Suprapubic skin (tissue), 4 donors: ENCODE data around the gene EGLN1.

ENCODE experiments used
- EP300 ChIP-seq: sonication (generic); formaldehyde crosslinking; IDR thresholded peaks from one replicate; pipeline ENCODE4 v1.6.1; 2017; ENCODE audit warnings: antibody characterized with exemption
- POLR2A ChIP-seq, 2 donors: fragments of 450-650 bp; IDR thresholded peaks; one replicate each; pipeline ENCODE4 v1.6.1; 2017; ENCODE audit warnings: antibody characterized with exemption in 2 of 2, mild to moderate bottlenecking in 2 of 2, moderate library complexity in 2 of 2
- POLR2AphosphoS5 ChIP-seq, 3 donors: sonication (generic); formaldehyde crosslinking; IDR thresholded peaks; one replicate each; pipeline ENCODE4 v1.6.1; 2017; ENCODE audit warnings: antibody characterized with exemption in 3 of 3
- TF ChIP-seq, protein P1 (sequence below), 2 donors: fragments of 200-600 bp in 1 of 2; fragments of 450-650 bp in 1 of 2; sonication (generic) in 1 of 2; IDR thresholded peaks; one replicate each; pipeline ENCODE4 v1.5.1; 2016 to 2019; ENCODE audit warnings: antibody characterized with exemption in 2 of 2, mild to moderate bottlenecking in 1 of 2, moderate library complexity in 1 of 2

DNA sequence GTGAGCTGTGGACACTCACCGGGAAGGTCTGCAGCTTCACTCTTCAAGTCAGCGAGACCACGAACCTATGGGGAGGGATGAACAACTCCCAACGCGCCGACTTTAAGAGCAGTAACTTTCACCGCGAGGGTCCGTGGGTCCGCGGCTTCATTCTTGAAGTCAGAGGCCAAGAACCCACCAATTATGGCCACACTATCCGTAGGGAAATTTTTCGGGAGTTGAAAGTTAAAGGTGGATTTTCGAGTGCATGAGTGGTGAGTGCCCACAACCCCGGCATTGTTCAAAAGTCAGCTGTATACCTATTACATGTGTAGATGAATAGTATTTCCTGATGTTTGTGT, 104.1 kb downstream of the EGLN1 start:
- TF ChIP-seq POLR2A (IDR thresholded peaks at IDR 0.05) (no peak), EP300 (no peak), POLR2AphosphoS5 (IDR thresholded peaks at IDR 0.05) (no peak)
- TF ChIP-seq, protein P1, sequence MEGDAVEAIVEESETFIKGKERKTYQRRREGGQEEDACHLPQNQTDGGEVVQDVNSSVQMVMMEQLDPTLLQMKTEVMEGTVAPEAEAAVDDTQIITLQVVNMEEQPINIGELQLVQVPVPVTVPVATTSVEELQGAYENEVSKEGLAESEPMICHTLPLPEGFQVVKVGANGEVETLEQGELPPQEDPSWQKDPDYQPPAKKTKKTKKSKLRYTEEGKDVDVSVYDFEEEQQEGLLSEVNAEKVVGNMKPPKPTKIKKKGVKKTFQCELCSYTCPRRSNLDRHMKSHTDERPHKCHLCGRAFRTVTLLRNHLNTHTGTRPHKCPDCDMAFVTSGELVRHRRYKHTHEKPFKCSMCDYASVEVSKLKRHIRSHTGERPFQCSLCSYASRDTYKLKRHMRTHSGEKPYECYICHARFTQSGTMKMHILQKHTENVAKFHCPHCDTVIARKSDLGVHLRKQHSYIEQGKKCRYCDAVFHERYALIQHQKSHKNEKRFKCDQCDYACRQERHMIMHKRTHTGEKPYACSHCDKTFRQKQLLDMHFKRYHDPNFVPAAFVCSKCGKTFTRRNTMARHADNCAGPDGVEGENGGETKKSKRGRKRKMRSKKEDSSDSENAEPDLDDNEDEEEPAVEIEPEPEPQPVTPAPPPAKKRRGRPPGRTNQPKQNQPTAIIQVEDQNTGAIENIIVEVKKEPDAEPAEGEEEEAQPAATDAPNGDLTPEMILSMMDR (IDR thresholded peaks at IDR 0.05): no peak
